ENCODE results near the gene RIPOR3.
"Not testable (repeated sequence)": the region's sequence is repeated elsewhere in the genome, so short reads cannot be mapped to it uniquely, and the experiment has no call there.

DNA sequence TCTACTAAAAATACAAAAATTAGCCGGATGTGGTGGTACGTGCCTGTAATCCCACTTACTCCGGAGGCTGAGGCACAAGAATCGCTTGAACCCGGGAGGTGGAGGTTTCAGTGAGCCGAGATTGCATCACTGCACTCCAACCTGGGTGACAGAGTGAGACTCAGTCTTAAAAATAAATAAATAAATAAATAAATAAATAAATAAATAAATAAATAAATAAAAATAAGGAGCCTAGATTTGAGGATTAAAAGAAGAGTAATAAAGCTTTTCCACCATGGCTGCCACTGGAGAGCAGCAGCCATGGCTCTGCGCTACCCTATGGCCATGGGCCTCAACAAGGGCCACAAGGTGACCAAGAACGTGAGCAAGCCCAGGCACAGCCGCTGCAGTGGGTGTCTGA is 70.9 kb downstream of the RIPOR3 start:
- TF ChIP-seq, protein P1, sequence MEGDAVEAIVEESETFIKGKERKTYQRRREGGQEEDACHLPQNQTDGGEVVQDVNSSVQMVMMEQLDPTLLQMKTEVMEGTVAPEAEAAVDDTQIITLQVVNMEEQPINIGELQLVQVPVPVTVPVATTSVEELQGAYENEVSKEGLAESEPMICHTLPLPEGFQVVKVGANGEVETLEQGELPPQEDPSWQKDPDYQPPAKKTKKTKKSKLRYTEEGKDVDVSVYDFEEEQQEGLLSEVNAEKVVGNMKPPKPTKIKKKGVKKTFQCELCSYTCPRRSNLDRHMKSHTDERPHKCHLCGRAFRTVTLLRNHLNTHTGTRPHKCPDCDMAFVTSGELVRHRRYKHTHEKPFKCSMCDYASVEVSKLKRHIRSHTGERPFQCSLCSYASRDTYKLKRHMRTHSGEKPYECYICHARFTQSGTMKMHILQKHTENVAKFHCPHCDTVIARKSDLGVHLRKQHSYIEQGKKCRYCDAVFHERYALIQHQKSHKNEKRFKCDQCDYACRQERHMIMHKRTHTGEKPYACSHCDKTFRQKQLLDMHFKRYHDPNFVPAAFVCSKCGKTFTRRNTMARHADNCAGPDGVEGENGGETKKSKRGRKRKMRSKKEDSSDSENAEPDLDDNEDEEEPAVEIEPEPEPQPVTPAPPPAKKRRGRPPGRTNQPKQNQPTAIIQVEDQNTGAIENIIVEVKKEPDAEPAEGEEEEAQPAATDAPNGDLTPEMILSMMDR (IDR thresholded peaks at IDR 0.05): not testable (repeated sequence)
- TF ChIP-seq POLR2A (IDR thresholded peaks at IDR 0.05): not testable (repeated sequence)
